GM12873 (cell line): ENCODE results near the gene PLCB4.

ENCODE experiments used
- TF ChIP-seq, protein P1 (sequence below): IDR thresholded peaks from 2 replicates; pipeline ENCODE4 v1.5.1; 2012; ENCODE audit warnings: low read depth, mild to moderate bottlenecking, moderate library complexity, low read length, control low read depth; ENCODE audit not compliant: insufficient read depth; ENCODE audit errors: missing control alignments

The PLCB4 gene

DNA sequence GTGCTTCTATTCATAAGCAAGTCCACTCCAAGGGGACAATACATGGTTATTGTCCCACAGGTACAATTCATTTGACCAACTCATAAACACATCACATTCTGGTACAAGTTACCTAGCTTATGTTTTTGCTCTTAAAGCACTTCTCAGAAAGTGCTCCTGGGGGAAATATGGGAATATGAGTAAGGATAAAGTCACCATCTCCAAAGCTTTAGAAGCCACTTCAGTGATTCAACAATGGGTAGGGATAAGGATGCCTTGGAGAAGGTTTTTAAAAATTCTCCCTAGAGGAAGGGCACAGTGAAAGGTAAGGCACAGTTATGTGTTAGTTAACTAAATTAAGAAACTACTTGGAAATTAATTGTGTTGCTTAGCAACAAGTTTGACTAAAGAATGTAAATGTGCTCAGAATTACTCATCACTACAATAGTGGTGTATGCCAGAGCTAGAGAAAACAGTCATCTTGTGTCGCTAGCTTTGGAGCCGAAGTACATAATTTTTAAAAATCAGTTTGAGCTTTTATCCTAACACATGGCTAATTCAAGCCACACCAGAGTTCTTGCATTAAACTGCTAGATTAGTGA is 406.0 kb downstream of the PLCB4 start:
- TF ChIP-seq, protein P1, sequence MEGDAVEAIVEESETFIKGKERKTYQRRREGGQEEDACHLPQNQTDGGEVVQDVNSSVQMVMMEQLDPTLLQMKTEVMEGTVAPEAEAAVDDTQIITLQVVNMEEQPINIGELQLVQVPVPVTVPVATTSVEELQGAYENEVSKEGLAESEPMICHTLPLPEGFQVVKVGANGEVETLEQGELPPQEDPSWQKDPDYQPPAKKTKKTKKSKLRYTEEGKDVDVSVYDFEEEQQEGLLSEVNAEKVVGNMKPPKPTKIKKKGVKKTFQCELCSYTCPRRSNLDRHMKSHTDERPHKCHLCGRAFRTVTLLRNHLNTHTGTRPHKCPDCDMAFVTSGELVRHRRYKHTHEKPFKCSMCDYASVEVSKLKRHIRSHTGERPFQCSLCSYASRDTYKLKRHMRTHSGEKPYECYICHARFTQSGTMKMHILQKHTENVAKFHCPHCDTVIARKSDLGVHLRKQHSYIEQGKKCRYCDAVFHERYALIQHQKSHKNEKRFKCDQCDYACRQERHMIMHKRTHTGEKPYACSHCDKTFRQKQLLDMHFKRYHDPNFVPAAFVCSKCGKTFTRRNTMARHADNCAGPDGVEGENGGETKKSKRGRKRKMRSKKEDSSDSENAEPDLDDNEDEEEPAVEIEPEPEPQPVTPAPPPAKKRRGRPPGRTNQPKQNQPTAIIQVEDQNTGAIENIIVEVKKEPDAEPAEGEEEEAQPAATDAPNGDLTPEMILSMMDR, result no peak

DNA sequence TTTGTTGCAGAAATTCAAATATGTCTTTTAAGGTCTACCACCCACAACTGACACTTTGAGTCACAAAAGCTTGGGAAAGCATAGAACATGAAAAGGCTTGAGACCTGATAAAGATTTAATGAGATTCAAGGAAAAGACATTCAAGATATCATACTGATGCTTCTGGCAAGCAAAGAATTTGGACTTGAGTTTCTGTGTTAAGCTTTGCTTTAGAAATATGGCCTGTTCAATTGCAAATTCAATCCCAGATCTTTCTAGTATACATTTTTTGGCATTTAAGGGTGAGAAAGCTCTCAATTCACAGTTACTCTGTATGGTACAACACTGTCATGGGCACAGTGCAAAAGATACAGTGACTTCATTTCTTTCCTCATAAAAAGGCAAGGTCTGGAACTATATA is 406.6 kb downstream of the PLCB4 start:
- TF ChIP-seq, protein P1, result no peak

DNA sequence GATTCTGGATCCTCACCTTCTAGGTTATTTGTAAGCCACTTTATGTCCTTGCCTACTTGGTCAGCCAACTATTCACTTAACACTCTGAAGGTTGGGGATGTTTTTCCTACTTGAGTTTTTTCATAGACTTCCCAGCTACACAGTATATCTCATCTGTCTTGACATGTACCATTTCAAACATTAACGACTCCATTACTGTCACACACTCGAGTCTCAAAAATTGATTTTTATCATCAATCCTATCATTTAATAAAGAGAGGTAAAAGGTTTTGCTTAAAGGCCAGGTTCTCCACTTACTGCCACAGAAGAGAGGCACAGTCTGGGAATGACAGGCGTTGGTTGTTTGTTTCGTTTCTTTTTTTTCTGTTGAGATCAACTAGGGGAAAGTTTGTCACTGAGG is 407.3 kb downstream of the PLCB4 start:
- TF ChIP-seq, protein P1, result no peak

DNA sequence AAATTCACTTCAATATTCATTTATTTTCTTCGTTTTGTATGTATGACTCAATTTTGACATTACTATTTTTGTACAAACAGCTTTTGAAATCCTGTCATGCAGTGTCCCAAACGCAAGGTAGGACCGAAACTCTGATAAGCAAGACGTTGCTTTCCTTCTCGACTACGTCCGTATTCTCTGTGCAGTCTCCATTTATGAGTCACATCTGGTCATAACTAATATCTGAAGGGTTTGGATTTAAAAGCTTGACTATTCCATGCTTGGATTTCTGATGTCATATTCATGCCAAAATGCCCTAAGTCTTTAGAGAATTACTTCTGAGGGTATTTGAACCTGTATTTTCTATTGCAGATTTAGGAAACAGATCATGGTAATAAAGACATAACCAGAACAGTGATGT is 407.8 kb downstream of the PLCB4 start:
- TF ChIP-seq, protein P1, result no peak

DNA sequence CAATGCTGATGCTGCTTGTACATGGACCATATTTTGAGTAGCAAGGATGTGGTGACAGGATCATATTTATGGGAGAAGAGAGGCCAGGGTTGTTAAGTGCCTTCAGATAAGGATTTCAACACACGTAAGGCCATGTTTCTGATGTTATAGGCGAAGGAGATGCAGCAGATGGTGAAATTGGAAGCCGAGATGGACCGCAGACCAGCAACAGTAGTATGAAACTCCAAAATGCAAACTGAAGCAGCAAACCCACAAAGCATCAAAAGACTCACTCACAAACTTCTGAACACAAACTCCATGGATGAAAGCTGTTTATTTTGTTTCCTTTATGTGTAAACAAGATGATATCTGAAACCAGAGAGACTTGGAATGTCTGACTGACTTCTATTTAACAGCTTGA is 409.9 kb downstream of the PLCB4 start:
- TF ChIP-seq, protein P1, result no peak

DNA sequence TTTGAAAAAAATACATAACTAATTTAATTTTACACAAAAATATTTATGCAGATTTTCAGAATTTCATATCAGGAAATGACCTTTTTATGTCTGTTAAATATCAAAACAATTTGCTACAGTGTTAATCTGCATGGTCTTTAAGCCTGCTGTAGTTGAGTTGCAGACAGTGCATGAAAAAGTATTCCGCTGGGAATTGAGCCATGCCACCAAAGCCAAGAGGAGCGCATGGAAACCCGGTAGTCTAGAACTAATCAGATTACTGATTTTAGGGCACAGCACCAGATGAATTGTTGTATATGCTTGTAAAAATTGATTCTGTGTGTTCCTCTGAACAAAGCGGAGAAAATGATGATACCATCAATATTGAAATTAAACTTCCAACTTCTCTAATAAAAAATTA is 411.2 kb downstream of the PLCB4 start:
- TF ChIP-seq, protein P1, result no peak

DNA sequence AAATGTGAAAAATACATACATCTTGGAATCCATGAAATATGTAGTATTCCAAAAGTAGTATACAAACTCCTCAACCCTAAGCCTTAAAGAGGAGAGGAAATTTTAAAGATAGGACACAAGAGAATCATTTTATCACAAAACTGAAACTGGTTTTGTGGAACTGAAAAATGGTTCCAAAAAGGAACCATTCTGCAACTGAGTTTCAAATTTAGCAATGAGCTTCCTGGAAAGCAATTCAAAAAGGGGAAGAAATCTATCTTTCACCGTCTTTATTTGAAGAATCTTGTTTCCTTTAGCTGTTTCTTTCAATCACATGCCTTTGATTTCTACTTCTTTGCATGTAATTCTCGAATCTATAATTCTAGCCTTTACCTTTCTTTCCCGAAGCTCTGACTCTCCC is 413.3 kb downstream of the PLCB4 start:
- TF ChIP-seq, protein P1, result no peak
